CD4-positive, alpha-beta T cell treated with Interleukin-4 for 4 hours (primary cell): ENCODE measurements around the gene SLC25A17.
"Not testable (repeated sequence)": the region's sequence is repeated elsewhere in the genome, so short reads cannot be mapped to it uniquely, and the experiment has no call there.

Experiments used
- DNase-seq: peaks from one replicate; pipeline ENCODE4 v3.0.0-alpha.2; 2020

SLC25A17 gene

GRCh38 chr22:40751250-40751649, 67.9 kb downstream of the SLC25A17 start:
- DNase-seq = no peak

DNA sequence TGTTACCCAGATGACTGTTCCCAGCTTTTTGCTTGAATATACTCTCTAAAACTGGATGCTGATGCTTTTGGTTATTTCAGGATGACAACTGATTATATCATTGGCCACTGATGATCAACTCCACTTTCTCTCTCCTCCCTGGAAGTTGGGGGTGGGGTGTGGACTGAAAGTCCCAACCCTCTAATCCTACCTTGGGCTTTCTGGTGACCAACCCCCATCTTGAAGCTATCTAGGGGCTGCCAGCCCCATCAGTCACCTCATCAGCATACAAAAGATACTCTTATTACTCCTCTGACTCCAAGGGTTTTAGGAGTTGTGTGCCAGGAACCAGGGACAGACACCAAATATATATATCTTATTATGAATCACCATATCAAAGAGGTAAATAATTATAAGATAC, 69.3 kb downstream of the SLC25A17 start:
- DNase-seq = no peak

- no peak for DNase-seq
These were observed 70.5 kb downstream of the SLC25A17 start for GRCh38 chr22:40748388-40749355.

DNA sequence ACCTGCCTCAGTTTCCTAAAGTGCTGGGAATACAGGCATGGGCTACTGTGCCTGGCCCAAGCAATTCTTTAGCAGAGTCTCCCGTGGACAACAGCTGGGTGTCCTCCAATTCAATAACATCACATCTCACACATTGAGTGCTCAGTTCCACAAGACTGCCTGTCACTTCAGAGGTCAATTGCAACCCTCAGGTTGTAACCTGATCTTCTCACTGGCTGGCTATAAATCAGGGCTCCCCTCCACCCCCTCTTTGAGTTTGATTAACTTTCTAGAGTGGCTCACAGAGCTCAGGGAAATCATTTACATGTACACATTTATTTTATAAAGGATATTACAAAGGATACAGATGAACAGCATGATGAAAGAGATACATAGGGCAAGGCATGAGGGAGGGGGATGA, 71.8 kb downstream of the SLC25A17 start:
- DNase-seq = no peak

GRCh38 chr22:40746428-40747220, 72.5 kb downstream of the SLC25A17 start:
- DNase-seq = no peak

GRCh38 chr22:40743768-40744167, 75.4 kb downstream of the SLC25A17 start:
- no peak for DNase-seq

DNA sequence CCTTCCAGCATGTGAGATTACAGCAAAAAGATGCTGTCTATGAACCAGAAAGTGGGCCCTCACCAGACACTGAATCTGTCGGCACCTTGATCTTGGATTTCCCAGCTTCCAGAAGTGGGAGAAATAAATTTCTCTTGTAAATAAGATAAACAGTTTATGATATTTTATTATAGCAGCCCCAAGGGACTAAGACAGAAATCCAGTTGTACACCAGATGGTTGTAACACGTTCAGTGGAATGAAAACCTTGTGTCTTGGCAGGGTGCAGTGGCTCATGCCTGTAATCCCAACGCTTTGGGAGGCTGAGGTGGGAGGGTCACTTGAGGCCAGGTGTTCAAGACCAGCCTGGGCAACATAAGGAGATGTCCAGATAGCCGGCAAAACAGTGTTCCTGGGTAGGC, 78.0 kb downstream of the SLC25A17 start:
- DNase-seq = no peak

DNA sequence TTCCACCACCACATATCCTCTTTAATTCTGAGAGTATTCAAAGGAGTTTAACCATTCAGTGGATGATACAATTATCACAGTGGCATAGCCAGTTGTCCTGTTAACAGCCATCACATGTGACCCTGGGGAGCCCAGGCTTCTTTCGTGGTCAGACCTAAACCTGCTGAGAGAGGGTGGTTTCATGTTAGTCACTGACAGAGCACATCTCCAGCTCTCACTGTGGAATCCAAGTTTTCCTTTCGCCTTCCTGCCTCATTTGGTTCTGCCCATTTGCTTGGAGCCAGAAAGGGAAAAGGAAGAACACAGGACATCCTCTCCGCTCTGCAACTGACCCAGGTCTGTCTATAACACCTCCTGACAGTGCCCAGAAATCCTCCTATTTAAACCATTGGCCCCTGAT, 79.4 kb downstream of the SLC25A17 start:
- DNase-seq = no peak

- DNase-seq = no peak
These were observed 85.2 kb downstream of the SLC25A17 start for GRCh38 chr22:40733919-40734318.

GRCh38 chr22:40732999-40733292, 86.2 kb downstream of the SLC25A17 start:
- no peak for DNase-seq

GRCh38 chr22:40729284-40729683, 89.9 kb downstream of the SLC25A17 start:
- no peak for DNase-seq

- DNase-seq = peak; percentile 65
These were observed 90.4 kb downstream of the SLC25A17 start for GRCh38 chr22:40728731-40729189.

GRCh38 chr22:40727964-40728615, 91.1 kb downstream of the SLC25A17 start:
- DNase-seq = no peak

GRCh38 chr22:40727070-40727963, 91.8 kb downstream of the SLC25A17 start:
- DNase-seq = peak; percentile 18

- peak; percentile 38 for DNase-seq
These were observed 92.6 kb downstream of the SLC25A17 start for GRCh38 chr22:40726514-40726913.

DNA sequence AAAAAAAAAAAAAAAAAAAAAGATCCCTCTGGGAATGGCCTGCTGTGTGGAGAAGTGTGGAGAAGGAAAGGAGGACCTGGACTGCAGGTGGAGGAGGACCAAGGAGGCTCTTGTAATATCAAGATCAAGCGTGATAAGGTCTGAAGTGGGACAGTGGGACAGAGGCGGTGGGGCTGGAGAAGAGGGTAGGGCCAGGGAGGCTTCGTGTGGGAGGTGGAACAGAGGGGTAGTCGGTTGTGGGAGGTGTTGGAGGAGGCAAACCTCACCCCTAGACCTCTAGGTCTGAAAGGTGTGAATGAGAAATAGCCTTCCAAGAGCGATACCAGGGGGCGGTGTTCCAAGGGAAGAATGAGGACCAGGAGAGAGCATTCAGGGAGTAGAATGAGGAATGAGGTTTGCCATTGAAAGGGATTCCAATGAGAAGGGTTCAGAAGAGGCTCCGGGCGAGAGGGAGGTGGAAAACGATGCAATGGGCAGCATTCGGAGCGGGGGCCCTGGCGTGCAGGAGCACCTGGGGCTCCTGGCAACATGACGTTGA, 95.7 kb downstream of the SLC25A17 start:
- no peak for DNase-seq

- DNase-seq = no peak
These were observed 97.9 kb downstream of the SLC25A17 start for GRCh38 chr22:40721266-40721665.

DNA sequence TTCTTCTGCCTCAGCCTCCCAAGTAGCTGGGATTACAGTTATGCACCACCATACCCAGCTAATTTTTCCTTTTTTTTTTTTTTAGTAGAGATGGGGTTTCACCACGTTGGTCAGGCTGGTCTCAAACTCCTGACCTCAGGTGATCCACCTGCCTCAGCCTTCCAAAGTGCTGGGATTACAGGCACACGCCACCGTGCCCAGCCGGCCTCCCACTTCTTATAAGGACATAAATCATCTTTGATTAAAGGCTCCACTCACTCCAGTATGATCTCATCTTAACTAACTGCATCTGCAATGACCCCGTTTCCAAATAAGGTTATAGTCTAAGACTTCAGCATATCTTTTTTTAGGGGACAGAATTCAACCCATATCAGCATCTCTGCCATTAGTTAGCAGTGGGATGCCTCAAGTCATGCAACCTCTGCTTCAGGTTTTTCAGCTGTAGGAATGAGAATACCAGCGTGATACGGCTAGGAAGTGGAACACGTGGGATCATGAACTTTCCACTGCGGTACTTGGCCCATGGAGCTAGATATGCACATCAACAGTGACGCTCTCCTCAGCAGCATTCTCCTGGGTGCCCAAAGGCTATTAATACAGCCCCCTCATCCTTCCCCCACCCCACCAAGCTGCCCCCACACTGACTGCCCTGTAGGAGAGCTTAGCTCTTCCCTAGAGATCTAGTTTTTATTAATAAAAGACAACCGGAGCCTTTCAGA, 98.4 kb downstream of the SLC25A17 start:
- DNase-seq = no peak

DNA sequence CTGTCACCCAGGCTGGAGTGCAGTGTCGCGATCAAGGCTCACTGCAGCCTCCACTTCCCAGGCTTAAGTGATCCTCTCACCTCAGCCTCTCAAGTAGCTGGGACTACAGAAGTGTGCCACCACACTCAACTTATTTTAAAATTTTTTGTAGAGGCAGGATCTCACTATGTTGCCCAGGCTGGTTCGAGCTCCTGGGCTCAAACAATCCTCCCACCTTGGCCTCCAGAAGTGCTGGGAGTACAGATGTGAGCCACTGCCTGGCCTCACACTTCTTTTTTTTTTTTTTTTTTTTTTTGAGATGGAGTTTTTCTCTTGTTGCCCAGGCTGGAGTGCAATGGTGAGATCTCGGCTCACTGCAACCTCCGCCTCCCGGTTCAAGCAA, 99.0 kb downstream of the SLC25A17 start:
- DNase-seq = not testable (repeated sequence)
